MM.1S (cell line): Measurements from ENCODE around the gene CYRIA.

Source experiments
- DNase-seq: peaks from one replicate; pipeline ENCODE4 v3.0.0-alpha.2; 2015
- H2AFZ ChIP-seq: fragments of 300-600 bp; sonication (generic); 2 replicates; pipeline ENCODE4 v1.6.0; 2016; ENCODE audit warnings: antibody characterized with exemption, low read length
- H3F3A ChIP-seq: fragments of 300-600 bp; sonication (generic); 2 replicates; pipeline ENCODE4 v1.6.1; 2016; ENCODE audit warnings: mild to moderate bottlenecking, antibody characterized with exemption, low read length, moderate library complexity, mixed read lengths; ENCODE audit not compliant: insufficient read depth
- H3K27ac ChIP-seq: fragments of 300-600 bp; sonication (generic); 2 replicates; pipeline ENCODE4 v1.5.1; 2016; ENCODE audit warnings: mild to moderate bottlenecking, low read length
- H3K27me3 ChIP-seq: fragments of 300-600 bp; sonication (generic); replicated peaks from 2 replicates; pipeline ENCODE4 v1.6.0; 2016; ENCODE audit warnings: low read length; ENCODE audit not compliant: insufficient read depth
- H3K36me3 ChIP-seq: fragments of 300-600 bp; sonication (generic); replicated peaks from 2 replicates; pipeline ENCODE4 v1.6.1; 2016; ENCODE audit warnings: mild to moderate bottlenecking, low read length, mixed read lengths; ENCODE audit not compliant: insufficient read depth
- H3K4me1 ChIP-seq: fragments of 300-600 bp; sonication (generic); 2 replicates; pipeline ENCODE4 v1.6.1; 2016; ENCODE audit warnings: low read length, mixed read lengths
- H3K4me2 ChIP-seq: fragments of 300-600 bp; sonication (generic); 2 replicates; pipeline ENCODE4 v1.6.0; 2016; ENCODE audit warnings: low read depth, low read length
- H3K4me3 ChIP-seq: fragments of 300-600 bp; sonication (generic); 2 replicates; pipeline ENCODE4 v1.5.1; 2016; ENCODE audit warnings: low read length, mixed read lengths
- H3K79me2 ChIP-seq: fragments of 300-600 bp; sonication (generic); 2 replicates; pipeline ENCODE4 v1.6.1; 2016; ENCODE audit warnings: mixed run types, low read length, mixed read lengths
- H3K9ac ChIP-seq: fragments of 300-600 bp; sonication (generic); 2 replicates; pipeline ENCODE4 v1.6.1; 2016; ENCODE audit warnings: low read length, mixed read lengths
- H3K9me2 ChIP-seq: fragments of 300-600 bp; sonication (generic); replicated peaks from 2 replicates; pipeline ENCODE4 v1.6.1; 2016; ENCODE audit warnings: mild to moderate bottlenecking, low read length, mixed read lengths; ENCODE audit not compliant: insufficient read depth
- H3K9me3 ChIP-seq: fragments of 300-600 bp; sonication (generic); replicated peaks from 2 replicates; pipeline ENCODE4 v1.6.1; 2016; ENCODE audit warnings: mild to moderate bottlenecking, low read length, mixed read lengths; ENCODE audit not compliant: insufficient read depth
- H4K20me1 ChIP-seq: fragments of 300-600 bp; sonication (generic); 2 replicates; pipeline ENCODE4 v1.6.1; 2016; ENCODE audit warnings: mild to moderate bottlenecking, low read length, moderate library complexity, mixed read lengths; ENCODE audit not compliant: insufficient read depth
- CTCF ChIP-seq: fragments of 300-600 bp; sonication (generic); IDR thresholded peaks from 2 replicates; pipeline ENCODE4 v1.5.1; 2016; ENCODE audit warnings: antibody characterized with exemption, low read length, mixed read lengths
- EZH2 ChIP-seq: fragments of 300-600 bp; sonication (generic); optimal IDR thresholded peaks from 2 replicates; pipeline ENCODE3; 2017; ENCODE audit warnings: low read depth, mild to moderate bottlenecking, antibody characterized with exemption, low read length, mixed read lengths
- EZH2phosphoT487 ChIP-seq: fragments of 300-600 bp; sonication (generic); IDR thresholded peaks from 2 replicates; pipeline ENCODE4 v1.6.1; 2018; ENCODE audit warnings: antibody characterized with exemption, low read length

CYRIA gene

GRCh38 chr2:16665748-16666448 lies at the start of gene CYRIA:
Gene CYRIA, minus strand, starts transcription at chr2:16665834. Its CDS starts 77,715 bp downstream, at chr2:16588119.
- no peaks in the 10 kb centered on the region for H3F3A ChIP-seq
- peak; percentile 56 for DNase-seq
- H2AFZ ChIP-seq = peak within 1 kb of the TSS; percentile 85
- H3K4me3 ChIP-seq = peak within 1 kb of the TSS; percentile 67
- H3K9me3 ChIP-seq = no peaks in the 10 kb centered on the region
- no peak within 1 kb of the TSS for H3K27ac ChIP-seq
- TF ChIP-seq EZH2phosphoT487 (no peak), EZH2 (no peak), CTCF (no peak)
- peaks cover 5% of the 10 kb centered on the region; the same call in 1 of the 2 replicates for H3K4me1 ChIP-seq
- peak within 1 kb of the TSS; percentile 36; the same call in 1 of the 2 replicates for H3K9ac ChIP-seq
- no peaks in the 10 kb centered on the region for H3K36me3 ChIP-seq
- no peaks in the 10 kb centered on the region for H3K9me2 ChIP-seq
- no peaks in the 10 kb centered on the region for H4K20me1 ChIP-seq
- no peaks in the 10 kb centered on the region for H3K79me2 ChIP-seq
- 0 out of 2 replicates have a peak, but pooled peaks cover 4% of the 10 kb centered on the region for H3K27me3 ChIP-seq
- H3K4me2 ChIP-seq = peak within 1 kb of the TSS; percentile 95

- peak overlapping the region; percentile 42; the same call in 1 of the 2 replicates for H3K9ac ChIP-seq
- H3K9me3 ChIP-seq = no peaks in the 10 kb centered on the region
- H4K20me1 ChIP-seq = no peaks in the 10 kb centered on the region
- H3K36me3 ChIP-seq = no peaks in the 10 kb centered on the region
- H3F3A ChIP-seq = no peaks in the 10 kb centered on the region
- H2AFZ ChIP-seq = peak overlapping the region; percentile 23; the same call in 1 of the 2 replicates
- H3K27me3 ChIP-seq = no peaks in the 10 kb centered on the region
- no peak for TF ChIP-seq CTCF
- TF ChIP-seq EZH2 = no peak
- no peak for TF ChIP-seq EZH2phosphoT487
- H3K4me2 ChIP-seq = peak overlapping the region; percentile 60
- peaks cover 21% of the 10 kb centered on the region for H3K4me1 ChIP-seq
- no peaks in the 10 kb centered on the region for H3K79me2 ChIP-seq
- peak overlapping the region; percentile 59; the same call in 1 of the 2 replicates for H3K27ac ChIP-seq
- no peaks in the 10 kb centered on the region for H3K9me2 ChIP-seq
- H3K4me3 ChIP-seq = peak overlapping the region; percentile 37
- peak; percentile 81 for DNase-seq
Measured at GRCh38 chr2:16713011-16713423, 47.4 kb upstream of the CYRIA start.

GRCh38 chr2:16709769-16710168 lies 44.1 kb upstream of the CYRIA start:
- Histone ChIP-seq H3K4me1 (peaks cover 21% of the 10 kb centered on the region), H4K20me1 (no peaks in the 10 kb centered on the region), H3K9me3 (no peaks in the 10 kb centered on the region), H3K9ac (no peak overlapping the region), H3K4me3 (no peak overlapping the region), H3K9me2 (no peaks in the 10 kb centered on the region), H2AFZ (no peak overlapping the region), H3K4me2 (no peak overlapping the region), H3F3A (no peaks in the 10 kb centered on the region), H3K27ac (no peak overlapping the region), H3K27me3 (no peaks in the 10 kb centered on the region), H3K79me2 (no peaks in the 10 kb centered on the region), H3K36me3 (no peaks in the 10 kb centered on the region)
- DNase-seq = no peak
- TF ChIP-seq EZH2phosphoT487 = no peak
- no peak for TF ChIP-seq CTCF
- no peak for TF ChIP-seq EZH2
